IPS-11a (cell line): ENCODE results near the gene BCO1.

Experiments used
- H3K4me3 ChIP-seq: one replicate; pipeline ENCODE4 v1.5.1; 2013; ENCODE audit warnings: low read depth, low read length, control low read depth

Gene BCO1

GRCh38 chr16:81231014-81231413 lies 7.5 kb upstream of the BCO1 start:
- H3K4me3 ChIP-seq = no peak overlapping the region

- H3K4me3 ChIP-seq = no peak overlapping the region
Measured at GRCh38 chr16:81232740-81233367, 5.6 kb upstream of the BCO1 start.

GRCh38 chr16:81237282-81237681 lies 1.2 kb upstream of the BCO1 start:
- H3K4me3 ChIP-seq = no peak overlapping the region

GRCh38 chr16:81237942-81238295 lies 570 bp upstream of the BCO1 start:
- no peak overlapping the region for H3K4me3 ChIP-seq

GRCh38 chr16:81239367-81240121 lies 1.1 kb downstream of the BCO1 start:
- H3K4me3 ChIP-seq = no peak overlapping the region

GRCh38 chr16:81241706-81242105 lies 3.2 kb downstream of the BCO1 start:
- H3K4me3 ChIP-seq = no peak overlapping the region

- H3K4me3 ChIP-seq = no peak overlapping the region
Measured at GRCh38 chr16:81242977-81243618, 4.6 kb downstream of the BCO1 start.

- no peak overlapping the region for H3K4me3 ChIP-seq
Measured at GRCh38 chr16:81243942-81244341, 5.5 kb downstream of the BCO1 start.

GRCh38 chr16:81251871-81252270 lies 13.4 kb downstream of the BCO1 start:
- no peak overlapping the region for H3K4me3 ChIP-seq

GRCh38 chr16:81253141-81253540 lies 14.7 kb downstream of the BCO1 start:
- H3K4me3 ChIP-seq = no peak overlapping the region

- no peak overlapping the region for H3K4me3 ChIP-seq
Measured at GRCh38 chr16:81254922-81255526, 16.5 kb downstream of the BCO1 start.

GRCh38 chr16:81259916-81260315 lies 21.4 kb downstream of the BCO1 start:
- no peak overlapping the region for H3K4me3 ChIP-seq

- H3K4me3 ChIP-seq = no peak overlapping the region
Measured at GRCh38 chr16:81261049-81261648, 22.7 kb downstream of the BCO1 start.

GRCh38 chr16:81263470-81264220 lies 25.2 kb downstream of the BCO1 start:
- no peak overlapping the region for H3K4me3 ChIP-seq

GRCh38 chr16:81264386-81264785 lies 25.9 kb downstream of the BCO1 start:
- H3K4me3 ChIP-seq = no peak overlapping the region

GRCh38 chr16:81265052-81265451 lies 26.6 kb downstream of the BCO1 start:
- no peak overlapping the region for H3K4me3 ChIP-seq

GRCh38 chr16:81265658-81266451 lies 27.4 kb downstream of the BCO1 start:
- H3K4me3 ChIP-seq = no peak overlapping the region

- no peak overlapping the region for H3K4me3 ChIP-seq
Measured at GRCh38 chr16:81266680-81267095, 28.2 kb downstream of the BCO1 start.

GRCh38 chr16:81268509-81268908 lies 30.0 kb downstream of the BCO1 start:
- H3K4me3 ChIP-seq = no peak overlapping the region
